Activated T-cell treated with anti-CD3 and anti-CD28 coated beads, Interleukin-2, amount 50 U/mL, for 72 hours (primary cell): ENCODE results near the gene IPO13. TPM values are rescaled to one million over a fixed set of nuclear protein-coding genes. Genes with fewer than 3 reads are reported as not detected.
A peak's percentile ranks its signal among the peaks of the same experiment; 100 is the strongest.

Experiments
- ATAC-seq, 2 donors: fragments of 150-1000 bp; cut with Tn5 transposase; replicated peaks in 1 of 2; 2 replicates each; pipeline ENCODE4 v1.10.0; 2021; ENCODE audit warnings: moderate library complexity in 2 of 2, mild to moderate bottlenecking in 1 of 2
- DNase-seq, 2 donors: peaks; one replicate each; pipeline ENCODE4 v3.0.0; 2021 to 2022; ENCODE audit warnings: mixed read lengths in 1 of 2
- H3K27ac Mint-ChIP-seq: one replicate; pipeline ENCODE4 v1.8.0; 2022; ENCODE audit warnings: mild to moderate bottlenecking, moderate library complexity, mixed read lengths
- H3K27me3 Mint-ChIP-seq: one replicate; pipeline ENCODE4 v1.8.0; 2022; ENCODE audit warnings: low read depth, mixed read lengths
- H3K36me3 Mint-ChIP-seq, 2 donors: one replicate each; pipeline ENCODE4 v1.8.0; 2022; ENCODE audit warnings: mixed read lengths in 2 of 2, mild to moderate bottlenecking in 1 of 2; ENCODE audit not compliant: insufficient read depth in 2 of 2
- H3K4me1 Mint-ChIP-seq: one replicate; pipeline ENCODE4 v1.8.0; 2022; ENCODE audit warnings: low read depth, mixed read lengths
- H3K4me3 Mint-ChIP-seq, 2 donors: one replicate each; pipeline ENCODE4 v1.8.0; 2022; ENCODE audit warnings: mild to moderate bottlenecking in 2 of 2, mixed read lengths in 2 of 2, moderate library complexity in 2 of 2
- H3K9me3 Mint-ChIP-seq, 2 donors: one replicate each; pipeline ENCODE4 v1.8.0; 2022; ENCODE audit warnings: mixed read lengths in 2 of 2
- total RNA-seq, 2 donors: library from RNA; stranded (reverse); gene quantifications; one replicate each; pipeline ENCODE4 v1.2.3, GENCODE V29; 2022

The IPO13 gene
- total RNA-seq, 2 donors from 2014 or later: 21.0 to 27.3 TPM

- no peak overlapping the region for H3K27ac Mint-ChIP-seq
- H3K27me3 Mint-ChIP-seq: no peaks in the 10 kb centered on the region
- peak; percentile 21 to 25 for ATAC-seq
- H3K9me3 Mint-ChIP-seq: no peaks in the 10 kb centered on the region
- H3K36me3 Mint-ChIP-seq: no peaks in the 10 kb centered on the region
- no peak overlapping the region for H3K4me3 Mint-ChIP-seq
- H3K4me1 Mint-ChIP-seq: peaks cover 14% of the 10 kb centered on the region
- DNase-seq: peak in 1 of 2 donors; percentile 30
Observed at GRCh38 chr1:43994794-43995790, 48.3 kb downstream of the IPO13 start.

GRCh38 chr1:43995984-43996732 is 49.4 kb downstream of the IPO13 start:
- Mint-ChIP-seq H3K27me3 (no peaks in the 10 kb centered on the region), H3K9me3 (no peaks in the 10 kb centered on the region), H3K27ac (no peak overlapping the region), H3K36me3 (peaks cover under 1 to 2% of the 10 kb centered on the region in 2 donors), H3K4me1 (peaks cover 14% of the 10 kb centered on the region), H3K4me3 (no peak overlapping the region)
- no peak for DNase-seq
- no peak for ATAC-seq

- H3K27ac Mint-ChIP-seq: no peak overlapping the region
- DNase-seq (no peak), ATAC-seq (no peak)
- no peaks in the 10 kb centered on the region for H3K9me3 Mint-ChIP-seq
- no peaks in the 10 kb centered on the region for H3K27me3 Mint-ChIP-seq
- peaks cover 14% of the 10 kb centered on the region for H3K4me1 Mint-ChIP-seq
- H3K4me3 Mint-ChIP-seq: no peak overlapping the region
- H3K36me3 Mint-ChIP-seq: peaks cover 4 to 5% of the 10 kb centered on the region in 2 donors
Observed at GRCh38 chr1:43996733-43997115, 50.0 kb downstream of the IPO13 start.

GRCh38 chr1:43997295-43997999 is 50.7 kb downstream of the IPO13 start:
- Mint-ChIP-seq H3K4me3 (no peak overlapping the region), H3K9me3 (no peaks in the 10 kb centered on the region), H3K36me3 (peaks cover 4 to 5% of the 10 kb centered on the region in 2 donors), H3K27me3 (no peaks in the 10 kb centered on the region), H3K27ac (no peak overlapping the region), H3K4me1 (peaks cover 7% of the 10 kb centered on the region)
- ATAC-seq (no peak), DNase-seq (no peak)

- Mint-ChIP-seq H3K4me1 (peaks cover 5% of the 10 kb centered on the region), H3K36me3 (peaks cover 4 to 5% of the 10 kb centered on the region in 2 donors), H3K27me3 (no peaks in the 10 kb centered on the region), H3K27ac (no peak overlapping the region), H3K4me3 (no peak overlapping the region), H3K9me3 (no peaks in the 10 kb centered on the region)
- ATAC-seq (no peak), DNase-seq (no peak)
Observed at GRCh38 chr1:43998000-43998378, 51.2 kb downstream of the IPO13 start.

- Mint-ChIP-seq H3K4me1 (peaks cover 3% of the 10 kb centered on the region), H3K9me3 (no peaks in the 10 kb centered on the region), H3K27ac (no peak overlapping the region), H3K4me3 (no peak overlapping the region), H3K27me3 (no peaks in the 10 kb centered on the region), H3K36me3 (peaks cover 4 to 5% of the 10 kb centered on the region in 2 donors)
- no peak for ATAC-seq
- no peak for DNase-seq
Observed at GRCh38 chr1:43999455-43999854, 52.7 kb downstream of the IPO13 start.

GRCh38 chr1:44000122-44000665 is 53.4 kb downstream of the IPO13 start:
- Mint-ChIP-seq H3K27ac (no peak overlapping the region), H3K9me3 (no peaks in the 10 kb centered on the region), H3K27me3 (no peaks in the 10 kb centered on the region), H3K4me1 (no peaks in the 10 kb centered on the region), H3K4me3 (no peak overlapping the region), H3K36me3 (peaks cover 4 to 5% of the 10 kb centered on the region in 2 donors)
- no peak for DNase-seq
- no peak for ATAC-seq

GRCh38 chr1:44002165-44002564 is 55.4 kb downstream of the IPO13 start:
- ATAC-seq (no peak), DNase-seq (no peak)
- Mint-ChIP-seq H3K4me3 (no peak overlapping the region), H3K27me3 (no peaks in the 10 kb centered on the region), H3K27ac (no peak overlapping the region), H3K36me3 (peaks cover 4 to 5% of the 10 kb centered on the region in 2 donors), H3K9me3 (no peaks in the 10 kb centered on the region), H3K4me1 (no peaks in the 10 kb centered on the region)

GRCh38 chr1:44002606-44003157 is 55.9 kb downstream of the IPO13 start:
- peaks cover 4 to 5% of the 10 kb centered on the region in 2 donors for H3K36me3 Mint-ChIP-seq
- H3K9me3 Mint-ChIP-seq: no peaks in the 10 kb centered on the region
- H3K27me3 Mint-ChIP-seq: no peaks in the 10 kb centered on the region
- no peak for DNase-seq
- no peak overlapping the region for H3K27ac Mint-ChIP-seq
- no peak overlapping the region for H3K4me3 Mint-ChIP-seq
- no peaks in the 10 kb centered on the region for H3K4me1 Mint-ChIP-seq
- ATAC-seq: no peak

GRCh38 chr1:44008259-44008658 is 61.5 kb downstream of the IPO13 start:
- no peak for DNase-seq
- ATAC-seq: no peak
- no peaks in the 10 kb centered on the region for H3K9me3 Mint-ChIP-seq
- no peaks in the 10 kb centered on the region for H3K27me3 Mint-ChIP-seq
- H3K4me1 Mint-ChIP-seq: no peaks in the 10 kb centered on the region
- no peak overlapping the region for H3K27ac Mint-ChIP-seq
- no peak overlapping the region for H3K4me3 Mint-ChIP-seq
- peaks cover 0 to 2% of the 10 kb centered on the region in 2 donors for H3K36me3 Mint-ChIP-seq

GRCh38 chr1:44010935-44011471 is 64.3 kb downstream of the IPO13 start:
- peaks cover 15% of the 10 kb centered on the region for H3K4me1 Mint-ChIP-seq

GRCh38 chr1:44012404-44012803 is 65.7 kb downstream of the IPO13 start:
- ATAC-seq: no peak
- DNase-seq: no peak
- H3K27ac Mint-ChIP-seq: no peak overlapping the region
- H3K4me3 Mint-ChIP-seq: no peak overlapping the region
- no peaks in the 10 kb centered on the region for H3K27me3 Mint-ChIP-seq
- H3K36me3 Mint-ChIP-seq: peaks cover 0 to 2% of the 10 kb centered on the region in 2 donors
- no peaks in the 10 kb centered on the region for H3K9me3 Mint-ChIP-seq
- H3K4me1 Mint-ChIP-seq: peaks cover 15% of the 10 kb centered on the region

More at GRCh38 chr1:44010935-44011471, 64.3 kb downstream of the IPO13 start:
- no peak for DNase-seq
- Mint-ChIP-seq H3K4me3 (no peak overlapping the region), H3K27me3 (no peaks in the 10 kb centered on the region), H3K27ac (no peak overlapping the region), H3K9me3 (no peaks in the 10 kb centered on the region), H3K36me3 (peaks cover 0 to 2% of the 10 kb centered on the region in 2 donors)
- no peak for ATAC-seq
